Measurements from ENCODE around the gene ZNF860.

- TF ChIP-seq CTCF (IDR thresholded peaks at IDR 0.05) (no peak), POLR2AphosphoS5 (IDR thresholded peaks at IDR 0.05; ENCODE audit: low read depth, low read length) (no peak), TCF7L2 (IDR thresholded peaks at IDR 0.05; ENCODE audit: low read depth, low read length) (no peak), SIN3A (IDR thresholded peaks at IDR 0.05; ENCODE audit: borderline replicate concordance, insufficient read depth, low read depth, low read length) (no peak)
Observed at GRCh38 chr3:32002561-32003368, 21.2 kb downstream of the ZNF860 start.

Measured in Panc1 (cell line).